GM12801 (cell line): ENCODE measurements around the gene KLK13.

Experiments used
- CTCF ChIP-seq: IDR thresholded peaks from one replicate; pipeline ENCODE4 v1.5.1; 2011; ENCODE audit warnings: control low read depth; ENCODE audit not compliant: insufficient read length; ENCODE audit errors: extremely low read depth

Gene KLK13

GRCh38 chr19:51031880-51032225, 33.0 kb downstream of the KLK13 start:
- no peak for TF ChIP-seq CTCF

- no peak for TF ChIP-seq CTCF
These were observed 33.5 kb downstream of the KLK13 start for GRCh38 chr19:51031220-51031879.

GRCh38 chr19:51030631-51031030, 34.3 kb downstream of the KLK13 start:
- no peak for TF ChIP-seq CTCF

GRCh38 chr19:51029718-51030117, 35.2 kb downstream of the KLK13 start:
- no peak for TF ChIP-seq CTCF

- no peak for TF ChIP-seq CTCF
These were observed 37.0 kb downstream of the KLK13 start for GRCh38 chr19:51027873-51028272.

- TF ChIP-seq CTCF: no peak
These were observed 37.6 kb downstream of the KLK13 start for GRCh38 chr19:51027126-51027806.

GRCh38 chr19:51026554-51026831, 38.4 kb downstream of the KLK13 start, which contains the start of gene KLK11:
TSS of gene KLK11 (minus strand) at chr19:51026616. CDS start at chr19:51025631, 985 bp downstream.
- TF ChIP-seq CTCF: no peak
